ENCODE measurements around the gene DDX47.

DNA sequence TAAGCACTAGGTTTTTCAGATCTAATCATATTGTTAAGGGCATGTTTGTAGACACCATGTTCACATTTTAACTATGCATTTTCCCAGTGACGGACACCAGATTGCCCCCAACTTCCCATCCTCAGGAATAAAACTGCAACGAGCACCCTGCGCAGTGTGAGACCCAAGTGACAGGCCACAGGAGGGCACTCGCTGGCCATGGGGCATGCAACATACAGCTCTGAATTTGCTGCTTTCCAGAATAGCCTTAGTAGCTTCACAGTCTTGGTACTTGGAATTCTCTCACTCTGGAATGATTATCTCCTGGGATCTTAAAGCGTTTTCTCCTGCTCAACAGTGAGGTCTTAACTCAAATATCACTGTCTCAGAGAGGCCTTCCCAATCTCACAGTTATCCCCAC, 972 bp upstream of the DDX47 start:
- TF ChIP-seq, protein P1, sequence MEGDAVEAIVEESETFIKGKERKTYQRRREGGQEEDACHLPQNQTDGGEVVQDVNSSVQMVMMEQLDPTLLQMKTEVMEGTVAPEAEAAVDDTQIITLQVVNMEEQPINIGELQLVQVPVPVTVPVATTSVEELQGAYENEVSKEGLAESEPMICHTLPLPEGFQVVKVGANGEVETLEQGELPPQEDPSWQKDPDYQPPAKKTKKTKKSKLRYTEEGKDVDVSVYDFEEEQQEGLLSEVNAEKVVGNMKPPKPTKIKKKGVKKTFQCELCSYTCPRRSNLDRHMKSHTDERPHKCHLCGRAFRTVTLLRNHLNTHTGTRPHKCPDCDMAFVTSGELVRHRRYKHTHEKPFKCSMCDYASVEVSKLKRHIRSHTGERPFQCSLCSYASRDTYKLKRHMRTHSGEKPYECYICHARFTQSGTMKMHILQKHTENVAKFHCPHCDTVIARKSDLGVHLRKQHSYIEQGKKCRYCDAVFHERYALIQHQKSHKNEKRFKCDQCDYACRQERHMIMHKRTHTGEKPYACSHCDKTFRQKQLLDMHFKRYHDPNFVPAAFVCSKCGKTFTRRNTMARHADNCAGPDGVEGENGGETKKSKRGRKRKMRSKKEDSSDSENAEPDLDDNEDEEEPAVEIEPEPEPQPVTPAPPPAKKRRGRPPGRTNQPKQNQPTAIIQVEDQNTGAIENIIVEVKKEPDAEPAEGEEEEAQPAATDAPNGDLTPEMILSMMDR (IDR thresholded peaks at IDR 0.05; ENCODE audit: insufficient read depth, low read length, poor library complexity, severe bottlenecking) = no peak
- no peak for TF ChIP-seq EZH2phosphoT487 (conservative IDR thresholded peaks at IDR 0.05; ENCODE audit: low read length)

All from SU-DHL-6 (cell line).